Stimulated activated CD8-positive, alpha-beta memory T cell treated with anti-CD3 and anti-CD28 coated beads, Interleukin-4, amount 100 ng/mL, for 48 hours (primary cell): ENCODE measurements around the gene CEP112.
"Not testable (repeated sequence)": the region's sequence is repeated elsewhere in the genome, so short reads cannot be mapped to it uniquely, and the experiment has no call there.

Experiments used
- DNase-seq: peaks from one replicate; pipeline ENCODE4 v3.0.0-alpha.2; 2020

CEP112 gene

GRCh38 chr17:65754630-65755029 is 437.3 kb downstream of the CEP112 start:
- DNase-seq: no peak

- no peak for DNase-seq
Measured at GRCh38 chr17:65754081-65754480, 437.9 kb downstream of the CEP112 start.

- no peak for DNase-seq
Measured at GRCh38 chr17:65753348-65753747, 438.6 kb downstream of the CEP112 start.

- no peak for DNase-seq
Measured at GRCh38 chr17:65751263-65751662, 440.7 kb downstream of the CEP112 start.

GRCh38 chr17:65750631-65751115 is 441.3 kb downstream of the CEP112 start:
- peak; percentile 41 for DNase-seq

GRCh38 chr17:65750166-65750565 is 441.8 kb downstream of the CEP112 start:
- no peak for DNase-seq

GRCh38 chr17:65749479-65749878 is 442.5 kb downstream of the CEP112 start:
- DNase-seq: no peak

- no peak for DNase-seq
Measured at GRCh38 chr17:65745241-65745640, 446.7 kb downstream of the CEP112 start.

GRCh38 chr17:65743308-65743655 is 448.7 kb downstream of the CEP112 start:
- no peak for DNase-seq

- DNase-seq: no peak
Measured at GRCh38 chr17:65742403-65743307, 449.3 kb downstream of the CEP112 start.

GRCh38 chr17:65741710-65742109 is 450.2 kb downstream of the CEP112 start:
- no peak for DNase-seq

GRCh38 chr17:65739034-65739433 is 452.9 kb downstream of the CEP112 start:
- no peak for DNase-seq

GRCh38 chr17:65737451-65737850 is 454.5 kb downstream of the CEP112 start:
- DNase-seq: no peak

GRCh38 chr17:65733314-65733713 is 458.6 kb downstream of the CEP112 start:
- DNase-seq: no peak

GRCh38 chr17:65732667-65733066 is 459.3 kb downstream of the CEP112 start:
- DNase-seq: not testable (repeated sequence)

GRCh38 chr17:65730711-65731169 is 461.2 kb downstream of the CEP112 start:
- DNase-seq: no peak

- DNase-seq: no peak
Measured at GRCh38 chr17:65729207-65729606, 462.7 kb downstream of the CEP112 start.

GRCh38 chr17:65727832-65728231 is 464.1 kb downstream of the CEP112 start:
- no peak for DNase-seq

- DNase-seq: no peak
Measured at GRCh38 chr17:65727246-65727645, 464.7 kb downstream of the CEP112 start.

GRCh38 chr17:65723431-65724151 is 468.3 kb downstream of the CEP112 start:
- no peak for DNase-seq

GRCh38 chr17:65718601-65719000 is 473.3 kb downstream of the CEP112 start:
- DNase-seq: no peak

- DNase-seq: no peak
Measured at GRCh38 chr17:65712383-65713267, 479.3 kb downstream of the CEP112 start.
